Dedifferentiated amniotic fluid mesenchymal stem cell (primary cell): ENCODE results near the gene GEN1.

Experiments used
- DNase-seq: peaks from one replicate; pipeline ENCODE4 v3.0.0-alpha.2; 2016; ENCODE audit errors: extremely low spot score

GEN1 gene

DNA sequence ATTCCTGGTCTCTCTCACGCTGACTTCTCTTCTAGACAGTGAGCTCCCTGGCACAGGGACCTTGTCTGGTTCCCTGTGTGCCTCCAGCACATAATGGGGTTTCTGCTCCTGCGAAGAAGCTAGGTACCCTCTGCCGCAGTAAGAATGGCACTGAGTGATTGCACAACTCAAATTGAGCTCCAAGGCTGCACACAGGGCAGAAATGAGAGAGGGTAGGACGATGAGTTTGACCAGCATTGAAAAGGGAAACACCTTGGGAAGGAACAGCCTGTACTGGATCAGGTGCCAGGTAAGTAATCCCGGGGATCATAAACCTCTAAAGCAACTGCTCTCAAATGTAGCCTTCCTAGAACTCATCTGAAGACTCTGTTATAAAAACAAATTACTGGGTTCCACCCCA, 41.4 kb downstream of the GEN1 start:
- no peak for DNase-seq

DNA sequence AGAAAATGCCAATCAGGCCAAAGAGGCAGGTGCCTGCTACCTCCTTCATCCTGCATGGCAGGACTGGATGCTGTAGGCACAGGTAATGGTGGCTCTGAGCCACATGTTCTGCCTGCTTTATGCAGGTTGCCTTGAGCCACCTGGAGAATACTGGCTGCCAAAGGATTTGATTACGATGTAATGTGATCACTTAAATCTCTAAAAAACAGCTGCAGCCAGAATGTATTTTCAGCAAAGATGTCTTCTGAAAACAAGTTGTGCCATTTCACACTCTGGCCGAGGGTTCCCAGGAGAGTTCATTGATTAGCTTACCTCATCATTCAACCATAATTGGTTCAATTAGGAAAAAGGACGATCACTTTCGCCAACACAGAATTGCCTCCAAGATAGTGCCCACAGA, 44.4 kb downstream of the GEN1 start:
- DNase-seq, result no peak

- DNase-seq, result no peak
Measured at GRCh38 chr2:17799301-17800120, 45.6 kb downstream of the GEN1 start.

GRCh38 chr2:17800219-17800618, 46.3 kb downstream of the GEN1 start:
- DNase-seq, result no peak

DNA sequence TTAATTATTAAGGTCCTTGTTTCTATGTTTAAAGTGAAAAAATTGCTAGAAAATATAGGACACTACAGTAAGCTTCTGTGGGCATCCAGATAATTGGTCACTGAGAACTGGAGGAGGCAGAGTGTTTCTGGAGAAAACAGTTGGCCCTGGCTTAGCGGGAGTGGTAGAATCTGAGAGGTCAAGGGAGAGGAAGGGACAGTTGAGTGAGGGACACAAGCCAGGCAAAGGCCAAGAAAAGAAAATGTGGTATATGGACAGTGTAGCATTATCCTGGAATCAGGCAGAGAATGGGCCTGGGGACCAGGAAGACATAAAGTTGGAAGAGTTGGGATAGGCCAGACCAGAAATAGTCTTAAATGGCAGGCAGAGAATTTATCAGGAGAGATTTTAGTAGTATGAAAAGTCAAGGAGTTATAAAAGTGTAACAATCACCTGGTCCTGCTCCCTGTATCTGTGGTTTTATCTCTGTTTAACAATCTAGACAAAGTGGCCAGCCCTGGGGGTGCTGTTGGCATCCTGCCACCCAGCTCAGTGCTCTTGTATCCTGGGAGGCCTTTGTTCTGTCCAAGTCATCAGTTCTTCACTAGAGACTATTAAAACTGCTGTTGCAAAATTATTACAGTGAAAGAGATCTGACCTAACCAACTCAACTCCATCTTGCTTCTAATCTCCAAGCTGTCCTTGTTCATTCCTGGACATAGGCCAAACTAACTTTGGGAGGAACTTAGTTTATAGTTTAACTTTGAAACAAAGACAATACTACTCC, 46.9 kb downstream of the GEN1 start:
- no peak for DNase-seq

- DNase-seq, result no peak
Measured at GRCh38 chr2:17803497-17803896, 49.6 kb downstream of the GEN1 start.

DNA sequence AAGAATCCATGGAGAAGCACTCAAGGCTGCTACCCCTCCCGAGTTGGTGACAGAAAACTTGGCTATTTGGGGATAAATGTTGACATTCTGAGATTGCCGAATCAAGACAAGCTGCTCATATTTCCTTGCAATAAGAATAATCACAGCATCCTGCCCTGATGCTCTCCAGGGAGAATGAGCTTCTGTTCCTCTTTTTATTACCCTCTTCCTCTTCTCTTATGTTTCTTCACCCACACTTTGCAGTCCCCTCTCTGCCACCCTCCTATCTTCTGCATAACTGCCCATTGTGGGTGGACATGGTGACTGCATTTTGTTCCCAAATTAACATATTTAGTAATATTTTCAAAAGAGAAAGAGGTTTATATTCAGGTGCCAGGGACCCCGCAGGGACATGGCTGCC, 50.4 kb downstream of the GEN1 start:
- no peak for DNase-seq

DNA sequence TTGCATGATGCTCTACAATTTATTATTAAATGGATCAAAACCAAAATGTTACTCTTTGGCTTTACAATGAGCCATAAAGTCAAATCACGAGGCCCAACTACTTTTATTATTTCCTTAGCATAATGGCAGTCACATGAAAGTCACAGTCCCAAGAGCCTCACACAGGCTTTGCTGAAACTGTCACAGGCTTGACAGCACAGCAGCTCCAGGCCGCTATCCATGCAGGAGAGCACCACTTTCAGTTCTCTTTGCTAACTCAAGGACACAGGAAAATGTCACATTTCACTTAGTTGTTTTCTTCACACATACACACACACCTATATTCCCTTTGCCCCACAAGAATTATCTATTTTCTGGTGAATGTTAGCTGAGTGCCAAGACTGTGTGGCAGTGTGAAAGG, 51.2 kb downstream of the GEN1 start:
- no peak for DNase-seq

DNA sequence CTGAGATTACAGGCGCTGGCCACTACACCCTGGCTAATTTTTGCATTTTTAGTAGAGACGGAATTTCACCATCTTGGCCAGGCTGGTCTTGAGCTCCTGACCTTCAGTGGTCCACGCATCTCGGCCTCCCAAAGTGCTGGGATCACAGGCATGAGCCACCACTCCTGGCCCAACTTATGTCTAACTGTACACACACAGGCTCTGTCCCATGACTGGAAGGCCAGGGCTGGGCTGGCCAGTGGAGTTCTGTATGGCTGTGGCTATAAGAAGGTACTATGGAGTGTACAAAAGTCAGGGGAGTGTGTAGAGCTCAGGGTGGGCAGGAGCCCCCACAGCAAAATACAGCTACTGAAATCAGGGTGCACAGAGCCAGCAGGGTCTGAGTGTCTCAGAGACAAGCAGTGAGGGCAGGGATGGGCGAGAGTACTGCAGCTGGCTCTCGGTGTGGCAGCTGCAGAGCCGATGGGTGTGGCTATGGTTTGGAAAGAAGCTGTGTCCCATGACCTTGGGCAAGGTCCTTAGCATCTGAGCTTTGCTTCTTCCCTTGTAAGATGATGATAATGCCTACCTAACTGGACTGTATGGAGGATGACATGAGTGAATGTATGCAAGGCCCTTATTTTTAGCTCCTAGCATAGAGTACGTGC, 51.9 kb downstream of the GEN1 start:
- no peak for DNase-seq

- DNase-seq, result no peak
Measured at GRCh38 chr2:17813010-17813741, 59.2 kb downstream of the GEN1 start.

DNA sequence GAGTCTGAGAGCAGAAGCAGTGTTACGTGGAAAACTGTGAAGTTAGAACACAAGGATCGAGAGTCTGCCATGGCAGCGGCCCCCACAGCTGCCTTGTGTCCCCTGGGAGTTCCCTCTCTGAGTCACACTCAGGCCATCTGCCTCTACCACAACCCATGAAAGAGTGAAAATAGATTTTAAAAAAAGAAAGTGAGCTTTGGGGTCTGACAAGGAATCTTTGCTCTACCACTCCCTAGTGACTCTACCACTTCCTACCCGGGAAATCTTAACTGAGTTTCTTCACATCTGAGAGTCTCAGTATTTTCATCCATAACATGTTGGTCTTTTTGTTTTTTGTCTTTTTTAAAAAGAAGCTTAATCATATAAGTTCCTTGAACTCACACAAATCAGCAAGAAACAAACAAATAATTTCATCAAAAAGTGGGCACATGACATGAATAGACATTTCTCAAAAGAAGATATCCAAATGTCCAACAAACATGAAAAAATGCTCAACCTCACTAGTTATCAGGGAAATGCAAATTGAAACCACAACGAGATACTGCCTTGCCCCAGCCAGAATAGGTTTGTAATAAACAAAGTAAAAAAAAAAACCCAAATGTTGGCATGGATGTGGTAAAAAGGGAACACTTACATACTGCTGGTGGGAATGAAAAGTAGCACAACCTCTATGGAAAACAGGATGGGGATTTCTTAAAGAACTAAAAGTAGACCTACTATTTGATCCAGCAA, 60.0 kb downstream of the GEN1 start:
- no peak for DNase-seq

- no peak for DNase-seq
Measured at GRCh38 chr2:17814601-17815000, 60.7 kb downstream of the GEN1 start.

- no peak for DNase-seq
Measured at GRCh38 chr2:17815468-17816184, 61.7 kb downstream of the GEN1 start.

DNA sequence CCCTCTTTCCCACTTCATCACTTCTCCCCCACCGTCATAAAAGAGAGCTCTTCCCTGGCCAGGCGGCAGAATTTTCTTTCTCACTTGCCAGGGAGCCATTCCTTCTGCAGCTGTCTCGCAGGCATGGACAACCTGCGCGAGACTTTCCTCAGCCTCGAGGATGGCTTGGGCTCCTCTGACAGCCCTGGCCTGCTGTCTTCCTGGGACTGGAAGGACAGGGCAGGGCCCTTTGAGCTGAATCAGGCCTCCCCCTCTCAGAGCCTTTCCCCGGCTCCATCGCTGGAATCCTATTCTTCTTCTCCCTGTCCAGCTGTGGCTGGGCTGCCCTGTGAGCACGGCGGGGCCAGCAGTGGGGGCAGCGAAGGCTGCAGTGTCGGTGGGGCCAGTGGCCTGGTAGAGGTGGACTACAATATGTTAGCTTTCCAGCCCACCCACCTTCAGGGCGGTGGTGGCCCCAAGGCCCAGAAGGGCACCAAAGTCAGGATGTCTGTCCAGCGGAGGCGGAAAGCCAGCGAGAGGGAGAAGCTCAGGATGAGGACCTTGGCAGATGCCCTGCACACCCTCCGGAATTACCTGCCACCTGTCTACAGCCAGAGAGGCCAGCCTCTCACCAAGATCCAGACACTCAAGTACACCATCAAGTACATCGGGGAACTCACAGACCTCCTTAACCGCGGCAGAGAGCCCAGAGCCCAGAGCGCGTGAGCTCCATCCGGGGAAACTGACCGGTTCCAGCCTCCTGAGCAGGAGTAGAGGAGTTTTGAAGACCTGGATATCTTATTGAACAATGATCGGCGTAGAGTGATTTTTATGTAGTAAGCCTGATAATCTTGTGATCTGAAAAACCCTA, 62.7 kb downstream of the GEN1 start, which contains the start of gene MSGN1:
Gene MSGN1 (plus strand): TSS at position 65 of the 850 bp plus-strand sequence. CDS start 59 bp downstream, at position 124.
- no peak for DNase-seq

- no peak for DNase-seq
Measured at GRCh38 chr2:17818235-17818815, 64.4 kb downstream of the GEN1 start.

DNA sequence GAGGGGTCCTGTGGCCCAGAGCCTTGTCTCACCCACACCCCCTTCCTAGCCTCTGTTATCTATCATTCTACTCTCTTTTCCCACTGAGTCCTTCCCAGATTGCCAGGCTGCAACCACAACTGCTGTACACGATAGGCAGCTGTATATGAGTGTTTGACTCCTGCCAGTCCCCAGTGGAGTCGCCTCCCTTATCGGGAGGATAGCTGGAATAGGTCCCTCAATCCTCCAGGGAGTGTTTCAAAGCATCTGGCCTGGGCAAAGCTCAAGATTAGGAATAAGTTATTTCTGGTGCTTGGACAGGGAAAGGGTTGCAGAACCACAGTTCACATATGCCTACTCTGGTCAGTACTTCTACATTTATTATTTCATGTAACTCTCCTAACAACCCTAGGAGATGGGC, 67.1 kb downstream of the GEN1 start:
- DNase-seq, result no peak

DNA sequence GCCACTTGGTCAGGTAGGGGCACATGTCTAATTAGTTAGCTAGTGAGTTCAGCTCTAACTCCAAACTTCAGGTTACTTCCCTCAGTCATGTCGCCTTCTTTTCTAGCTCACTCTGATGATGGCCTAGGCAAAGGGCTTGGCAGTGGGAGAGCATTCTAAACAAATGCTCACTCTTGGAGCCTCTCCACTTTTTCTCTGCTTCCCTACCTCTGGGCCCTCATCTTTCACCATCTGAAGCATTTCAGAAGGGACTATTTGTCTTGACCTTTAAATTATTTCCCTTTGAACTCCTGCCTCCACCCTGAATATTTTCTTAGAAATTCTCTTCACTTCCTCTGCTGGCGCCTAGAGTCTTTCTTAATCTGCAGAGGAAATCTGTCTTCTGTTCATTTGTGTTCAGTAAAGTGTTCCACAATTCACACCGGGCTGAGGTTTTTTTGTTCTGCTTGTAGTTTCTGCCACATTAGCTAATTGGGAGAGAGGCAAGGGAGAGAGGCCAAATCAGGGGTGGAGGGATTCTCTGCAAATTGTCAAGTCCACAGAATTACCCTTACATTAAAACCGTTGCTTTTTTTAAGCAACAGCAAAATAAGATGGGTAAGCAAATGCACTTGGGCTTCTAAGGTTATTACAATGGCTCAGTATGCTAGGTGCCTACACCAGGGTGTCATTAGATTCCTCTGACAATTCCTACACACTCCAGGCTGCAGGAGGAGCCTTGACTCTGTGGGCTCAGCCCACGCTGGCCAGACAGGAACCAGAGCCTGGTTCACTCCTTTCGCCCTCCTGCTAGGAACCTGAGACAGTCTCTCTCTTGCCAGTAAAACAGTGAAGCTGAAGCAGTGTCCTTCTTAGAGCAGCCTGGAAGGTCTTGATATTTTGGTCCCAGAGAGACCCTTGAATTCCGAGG, 67.9 kb downstream of the GEN1 start:
- no peak for DNase-seq

DNA sequence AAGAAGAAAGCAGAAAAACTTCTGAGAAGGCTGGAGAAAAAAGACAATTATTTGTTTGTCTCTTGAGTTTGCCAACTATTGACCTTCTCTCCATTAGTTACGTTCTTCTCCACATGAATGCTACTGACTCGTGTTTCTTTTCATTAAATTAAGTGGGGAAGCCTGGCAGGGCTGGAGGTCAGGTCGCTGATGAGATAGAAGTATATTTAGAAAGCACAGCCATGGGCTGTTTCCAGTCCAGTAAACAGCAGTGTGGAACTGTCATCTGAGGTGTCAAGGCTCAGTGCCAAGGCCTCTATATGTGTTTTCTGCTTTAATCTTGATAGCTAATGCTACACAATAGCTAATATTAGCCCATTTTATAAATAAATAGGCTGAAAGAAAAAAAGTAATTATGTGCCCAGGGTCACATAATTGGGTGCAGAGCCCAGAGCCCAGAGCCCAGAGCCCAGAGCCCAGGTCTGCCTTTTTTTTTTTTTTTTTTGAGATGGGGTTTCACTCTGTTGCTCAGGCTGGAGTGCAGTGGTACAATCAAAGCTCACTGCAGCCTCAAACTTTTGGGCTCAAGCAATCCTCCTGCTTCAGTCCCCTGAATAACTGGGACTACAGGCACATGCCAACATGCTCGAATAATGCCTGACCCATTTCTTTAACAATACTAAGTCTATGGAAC, 68.6 kb downstream of the GEN1 start:
- no peak for DNase-seq
